ENCODE results near the gene PP2D1.
A peak's percentile ranks its signal among the peaks of the same experiment; 100 is the strongest.
"Not testable (repeated sequence)": the region's sequence is repeated elsewhere in the genome, so short reads cannot be mapped to it uniquely, and the experiment has no call there.

PP2D1 gene

DNA sequence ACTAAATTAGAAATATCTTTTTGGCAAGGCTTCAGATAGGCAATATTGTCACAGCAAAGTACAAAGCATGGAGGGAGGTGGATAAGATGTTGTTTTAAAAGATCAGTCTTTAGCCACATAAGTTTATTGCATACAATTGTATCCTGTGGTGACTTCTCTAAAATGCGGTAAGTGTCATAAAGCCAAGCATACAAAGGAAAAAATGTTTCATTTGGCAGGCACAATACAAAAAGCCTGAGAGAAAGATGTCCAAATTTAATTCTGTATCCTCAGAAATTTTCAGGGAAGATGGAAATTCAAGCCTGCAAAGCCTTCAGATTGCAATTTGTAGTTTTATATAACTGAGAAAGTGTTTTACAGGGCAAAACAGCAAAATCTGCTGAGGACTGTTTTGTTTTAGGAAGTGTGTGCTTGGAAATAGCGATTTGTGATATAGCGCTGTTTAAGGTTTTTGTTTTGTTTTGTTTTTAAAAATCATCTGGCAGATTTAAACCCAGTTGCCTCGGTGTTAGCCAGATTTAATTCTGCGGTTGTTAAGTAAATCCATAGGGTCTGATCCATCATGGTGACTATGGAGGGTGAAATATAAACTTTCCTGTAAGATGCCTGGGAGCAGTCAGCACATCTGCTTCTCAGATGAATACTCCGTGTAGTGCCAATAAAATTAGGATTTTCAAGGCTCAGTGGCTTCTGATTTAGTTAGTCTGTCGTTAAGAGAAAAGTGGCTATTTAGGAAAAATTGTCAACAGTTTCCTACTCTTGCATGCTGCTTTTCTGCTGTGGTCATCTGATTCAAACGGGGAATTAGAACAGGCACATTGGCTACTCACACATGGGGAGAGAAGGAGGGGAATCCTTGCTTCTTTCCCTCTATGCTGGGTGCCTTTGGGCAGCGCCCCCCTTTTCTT, 36.2 kb upstream of the PP2D1 start:
- no peak overlapping the region for H3K4me3 ChIP-seq (ENCODE audit: low read depth in 1 of 2, low read length in 2 of 2)
- H3K27me3 ChIP-seq (ENCODE audit: control insufficient read depth in 1 of 2, insufficient read depth in 2 of 2, low read length in 2 of 2): no peaks in the 10 kb centered on the region
- peak overlapping the region; percentile 34 for H3K27ac ChIP-seq (ENCODE audit: low read depth, low read length)
- no peaks in the 10 kb centered on the region for H3K9me3 ChIP-seq (ENCODE audit: low read length)
- peaks cover 34% of the 10 kb centered on the region for H3K4me1 ChIP-seq (ENCODE audit: insufficient read depth, low read length)
- no peak overlapping the region for H3K9ac ChIP-seq (ENCODE audit: low read length)
- no peaks in the 10 kb centered on the region for H3K36me3 ChIP-seq (ENCODE audit: insufficient read depth, low read length)

DNA sequence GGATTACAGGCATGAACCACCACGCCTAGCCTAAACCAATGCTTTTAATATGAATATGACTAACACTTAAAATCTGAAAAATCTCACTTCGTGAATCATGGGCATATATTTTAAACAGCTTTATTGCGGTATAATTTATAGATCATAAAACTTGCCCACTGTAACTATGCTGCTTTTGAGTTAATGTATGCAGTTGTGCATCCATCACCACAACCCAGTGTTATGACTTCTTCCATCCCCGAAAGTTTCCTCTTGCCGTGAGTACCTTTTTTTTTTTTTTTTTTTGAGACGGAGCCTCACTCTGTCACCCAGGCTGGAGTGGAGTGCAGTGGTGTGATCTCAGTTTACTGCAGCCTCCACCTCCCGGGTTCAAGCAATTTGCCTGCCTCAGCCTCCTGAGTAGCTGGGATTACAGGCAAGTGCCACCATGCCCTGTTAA, 35.3 kb upstream of the PP2D1 start:
- H3K4me3 ChIP-seq (ENCODE audit: low read depth in 1 of 2, low read length in 2 of 2): no peak overlapping the region
- H3K27ac ChIP-seq (ENCODE audit: low read depth, low read length): no peak overlapping the region
- H3K9ac ChIP-seq (ENCODE audit: low read length): no peak overlapping the region

DNA sequence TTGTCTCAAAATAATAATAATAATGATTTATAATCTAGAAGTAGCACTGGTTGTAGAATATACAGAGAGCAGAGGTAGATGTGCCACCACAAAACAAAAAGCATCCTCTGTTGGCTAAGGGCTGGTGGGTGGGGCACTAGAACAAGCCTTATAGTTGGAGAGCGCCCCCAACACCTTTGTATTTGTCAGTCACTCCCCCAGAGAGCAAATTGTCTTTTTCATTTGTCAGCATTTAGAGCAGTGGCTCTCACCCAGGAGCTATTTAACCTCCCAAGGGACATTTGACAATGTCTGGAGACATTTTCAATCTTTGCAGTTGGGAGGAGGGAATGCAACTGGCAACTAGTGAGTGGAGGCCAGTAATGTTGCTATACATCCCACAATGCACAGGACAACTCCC, 34.5 kb upstream of the PP2D1 start:
- Histone ChIP-seq H3K9ac (ENCODE audit: low read length) (no peak overlapping the region), H3K27me3 (ENCODE audit: control insufficient read depth in 1 of 2, insufficient read depth in 2 of 2, low read length in 2 of 2) (no peaks in the 10 kb centered on the region), H3K36me3 (ENCODE audit: insufficient read depth, low read length) (no peaks in the 10 kb centered on the region), H3K27ac (ENCODE audit: low read depth, low read length) (no peak overlapping the region), H3K4me3 (ENCODE audit: low read depth in 1 of 2, low read length in 2 of 2) (no peak overlapping the region), H3K4me1 (ENCODE audit: insufficient read depth, low read length) (peaks cover 50% of the 10 kb centered on the region), H3K9me3 (ENCODE audit: low read length) (no peaks in the 10 kb centered on the region)

More for the DNA sequence above, 35.3 kb upstream of the PP2D1 start:
- H3K27me3 ChIP-seq (ENCODE audit: control insufficient read depth in 1 of 2, insufficient read depth in 2 of 2, low read length in 2 of 2): no peaks in the 10 kb centered on the region
- no peaks in the 10 kb centered on the region for H3K36me3 ChIP-seq (ENCODE audit: insufficient read depth, low read length)
- H3K9me3 ChIP-seq (ENCODE audit: low read length): no peaks in the 10 kb centered on the region
- peaks cover 42% of the 10 kb centered on the region for H3K4me1 ChIP-seq (ENCODE audit: insufficient read depth, low read length)

DNA sequence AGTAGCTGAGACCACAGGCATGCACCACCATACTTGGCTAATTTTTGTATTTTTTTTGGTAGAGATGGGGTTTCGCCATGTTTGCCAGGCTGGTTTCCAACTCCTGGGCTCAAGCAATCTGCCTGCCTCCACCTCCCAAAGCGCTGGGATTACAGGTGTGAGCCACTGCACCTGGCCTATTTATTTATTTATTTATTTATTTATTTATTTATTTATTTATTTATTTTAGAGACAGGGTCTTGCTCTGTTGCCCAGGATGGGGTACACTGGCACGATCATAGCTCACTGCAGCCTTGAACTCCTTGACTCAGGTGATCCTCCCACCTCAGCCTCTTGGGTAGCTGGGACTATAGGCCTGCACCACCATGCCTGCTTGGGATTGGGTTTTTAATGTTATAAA, 33.1 kb upstream of the PP2D1 start:
- not testable (repeated sequence) for H3K9me3 ChIP-seq (ENCODE audit: low read length); H3K4me3 ChIP-seq (ENCODE audit: low read depth in 1 of 2, low read length in 2 of 2); H3K9ac ChIP-seq (ENCODE audit: low read length); H3K36me3 ChIP-seq (ENCODE audit: insufficient read depth, low read length); H3K27ac ChIP-seq (ENCODE audit: low read depth, low read length); H3K27me3 ChIP-seq (ENCODE audit: control insufficient read depth in 1 of 2, insufficient read depth in 2 of 2, low read length in 2 of 2)
- peaks cover 47% of the 10 kb centered on the region for H3K4me1 ChIP-seq (ENCODE audit: insufficient read depth, low read length)

DNA sequence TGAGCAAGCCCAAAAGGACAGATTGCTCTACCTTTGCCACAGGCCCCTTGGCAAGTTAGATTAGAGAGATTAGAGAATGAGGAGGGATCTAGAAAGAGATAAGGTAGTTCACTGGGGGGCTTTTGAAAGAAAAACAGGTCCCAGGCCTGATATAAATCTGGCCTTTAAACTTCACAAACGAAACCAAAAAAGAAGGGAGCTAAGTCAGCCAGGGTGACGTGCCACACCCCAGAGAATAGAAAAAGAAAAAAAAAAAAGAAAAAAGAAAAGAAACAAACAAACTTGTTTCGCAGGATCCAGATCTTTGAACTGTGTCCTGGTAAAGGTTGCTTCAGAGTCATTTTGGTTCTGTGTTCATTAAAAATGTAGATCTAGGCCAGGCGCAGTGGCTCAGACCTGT, 31.8 kb upstream of the PP2D1 start:
- no peaks in the 10 kb centered on the region for H3K27me3 ChIP-seq (ENCODE audit: control insufficient read depth in 1 of 2, insufficient read depth in 2 of 2, low read length in 2 of 2)
- H3K4me1 ChIP-seq (ENCODE audit: insufficient read depth, low read length): peaks cover 47% of the 10 kb centered on the region
- no peaks in the 10 kb centered on the region for H3K9me3 ChIP-seq (ENCODE audit: low read length)
- H3K36me3 ChIP-seq (ENCODE audit: insufficient read depth, low read length): no peaks in the 10 kb centered on the region
- no peak overlapping the region for H3K9ac ChIP-seq (ENCODE audit: low read length)
- peak overlapping the region; percentile 52 for H3K27ac ChIP-seq (ENCODE audit: low read depth, low read length)
- H3K4me3 ChIP-seq (ENCODE audit: low read depth in 1 of 2, low read length in 2 of 2): peak overlapping the region in 1 of 2 donors; percentile 19

DNA sequence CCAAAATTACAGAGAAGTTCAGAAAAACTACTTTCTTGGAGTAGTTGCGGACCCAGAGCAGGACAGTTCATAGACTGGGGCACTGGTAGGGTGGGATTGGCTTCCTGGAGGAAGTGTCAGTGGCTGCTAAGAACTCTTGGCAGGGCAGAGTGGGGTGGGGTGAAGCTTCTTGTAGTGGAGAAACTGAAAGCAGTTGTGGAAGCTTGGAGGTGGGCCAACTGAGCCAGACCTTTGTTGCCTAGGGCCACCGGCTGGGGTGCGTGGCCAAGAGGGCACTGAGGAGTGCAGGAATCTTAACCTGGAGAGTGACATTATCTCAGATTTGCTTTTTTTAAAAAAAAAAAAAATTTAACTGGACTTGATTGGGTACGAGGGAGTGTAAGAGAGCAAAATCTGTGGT, 31.3 kb upstream of the PP2D1 start:
- H3K27ac ChIP-seq (ENCODE audit: low read depth, low read length): peak overlapping the region; percentile 52
- H3K4me1 ChIP-seq (ENCODE audit: insufficient read depth, low read length): peaks cover 52% of the 10 kb centered on the region
- H3K9ac ChIP-seq (ENCODE audit: low read length): no peak overlapping the region
- no peaks in the 10 kb centered on the region for H3K27me3 ChIP-seq (ENCODE audit: control insufficient read depth in 1 of 2, insufficient read depth in 2 of 2, low read length in 2 of 2)
- H3K4me3 ChIP-seq (ENCODE audit: low read depth in 1 of 2, low read length in 2 of 2): peak overlapping the region; percentile 19 to 29
- H3K9me3 ChIP-seq (ENCODE audit: low read length): no peaks in the 10 kb centered on the region
- H3K36me3 ChIP-seq (ENCODE audit: insufficient read depth, low read length): no peaks in the 10 kb centered on the region

DNA sequence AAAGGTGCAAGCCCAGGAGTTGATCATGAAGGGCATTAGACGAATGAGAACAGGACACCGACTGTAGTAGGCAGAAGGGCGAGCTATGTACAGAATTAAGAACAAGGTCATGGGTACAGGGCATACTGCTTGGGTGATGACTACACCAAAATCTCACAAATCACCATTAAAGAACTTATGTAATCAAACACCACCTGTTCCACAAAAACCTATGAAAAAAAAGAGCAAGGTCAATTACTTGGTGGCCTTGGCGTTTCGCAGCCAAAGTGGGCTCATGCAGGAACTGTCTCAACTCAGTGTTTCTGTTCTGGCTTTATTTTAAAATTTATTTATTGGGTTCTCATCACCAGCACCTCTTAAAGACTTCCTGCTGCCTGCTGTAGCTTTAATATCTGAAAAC, 30.3 kb upstream of the PP2D1 start:
- H3K27ac ChIP-seq (ENCODE audit: low read depth, low read length): no peak overlapping the region
- no peaks in the 10 kb centered on the region for H3K36me3 ChIP-seq (ENCODE audit: insufficient read depth, low read length)
- H3K4me1 ChIP-seq (ENCODE audit: insufficient read depth, low read length): peaks cover 51% of the 10 kb centered on the region
- H3K4me3 ChIP-seq (ENCODE audit: low read depth in 1 of 2, low read length in 2 of 2): no peak overlapping the region
- H3K27me3 ChIP-seq (ENCODE audit: control insufficient read depth in 1 of 2, insufficient read depth in 2 of 2, low read length in 2 of 2): no peaks in the 10 kb centered on the region
- H3K9ac ChIP-seq (ENCODE audit: low read length): no peak overlapping the region
- no peaks in the 10 kb centered on the region for H3K9me3 ChIP-seq (ENCODE audit: low read length)

DNA sequence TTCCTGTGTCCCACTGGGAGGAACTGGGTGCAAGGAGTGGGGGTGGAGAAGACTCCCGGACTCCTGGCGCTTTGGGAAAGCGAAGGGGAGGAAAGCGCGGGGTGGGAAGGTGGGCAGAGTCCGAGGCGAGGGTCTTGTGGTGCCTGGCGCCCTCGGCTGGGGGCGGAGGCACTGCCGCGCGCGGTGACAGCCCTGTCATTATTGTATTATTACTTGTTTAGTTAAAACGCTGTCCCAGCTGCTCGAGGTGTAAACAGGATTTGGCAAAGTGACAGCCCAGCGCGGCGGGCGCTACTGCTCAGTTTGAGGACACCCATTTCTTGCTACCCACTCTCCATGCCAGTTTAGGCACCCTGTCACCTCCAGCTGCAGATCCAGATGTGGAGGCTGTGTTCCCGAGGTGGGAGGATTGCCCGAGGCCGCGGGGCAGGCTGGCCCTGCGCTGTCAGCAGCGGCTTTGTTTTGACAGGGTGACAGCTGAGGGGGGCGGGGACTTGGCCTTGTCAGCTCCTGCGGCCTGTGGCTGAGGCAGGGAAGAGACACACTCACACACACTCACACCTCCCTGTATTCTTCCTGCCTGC, 29.2 kb upstream of the PP2D1 start:
- H3K4me1 ChIP-seq (ENCODE audit: insufficient read depth, low read length): peaks cover 41% of the 10 kb centered on the region
- H3K27me3 ChIP-seq (ENCODE audit: control insufficient read depth in 1 of 2, insufficient read depth in 2 of 2, low read length in 2 of 2): no peaks in the 10 kb centered on the region
- peak overlapping the region; percentile 72 for H3K27ac ChIP-seq (ENCODE audit: low read depth, low read length)
- H3K4me3 ChIP-seq (ENCODE audit: low read depth in 1 of 2, low read length in 2 of 2): peak overlapping the region; percentile 49 to 95
- no peaks in the 10 kb centered on the region for H3K36me3 ChIP-seq (ENCODE audit: insufficient read depth, low read length)
- no peaks in the 10 kb centered on the region for H3K9me3 ChIP-seq (ENCODE audit: low read length)
- peak overlapping the region; percentile 75 for H3K9ac ChIP-seq (ENCODE audit: low read length)

DNA sequence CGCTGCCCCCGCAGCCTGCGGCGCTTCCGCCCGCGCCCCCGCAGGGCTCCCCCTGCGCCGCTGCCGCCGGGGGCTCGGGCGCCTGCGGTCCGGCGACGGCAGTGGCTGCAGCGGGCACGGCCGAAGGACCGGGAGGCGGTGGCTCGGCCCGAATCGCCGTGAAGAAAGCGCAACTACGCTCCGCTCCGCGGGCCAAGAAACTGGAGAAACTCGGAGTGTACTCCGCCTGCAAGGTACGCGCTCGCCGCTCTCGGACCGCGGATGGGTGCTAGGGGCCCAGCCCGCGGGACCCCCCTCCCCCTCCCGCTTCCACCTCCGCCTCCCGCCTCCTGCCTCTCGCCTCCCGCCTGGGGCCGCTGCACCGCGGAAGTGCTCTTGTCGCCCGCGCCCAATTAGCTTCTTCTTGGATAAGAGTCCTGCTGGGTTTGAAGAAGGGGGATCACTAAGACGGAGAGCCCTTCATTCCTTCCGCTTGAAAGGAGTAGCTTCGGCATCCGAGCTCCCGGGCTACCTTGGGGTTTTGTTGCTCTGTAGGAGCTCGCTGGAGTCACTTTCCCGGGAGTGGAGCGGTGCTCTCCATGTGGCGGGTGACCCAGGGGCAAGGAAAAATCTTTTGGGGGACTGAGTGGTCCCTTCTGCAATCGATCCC, 28.6 kb upstream of the PP2D1 start:
- Histone ChIP-seq H3K4me3 (ENCODE audit: low read depth in 1 of 2, low read length in 2 of 2) (peak overlapping the region; percentile 49 to 95), H3K27ac (ENCODE audit: low read depth, low read length) (peak overlapping the region; percentile 72), H3K36me3 (ENCODE audit: insufficient read depth, low read length) (no peaks in the 10 kb centered on the region), H3K4me1 (ENCODE audit: insufficient read depth, low read length) (peaks cover 41% of the 10 kb centered on the region), H3K9ac (ENCODE audit: low read length) (peak overlapping the region; percentile 75), H3K27me3 (ENCODE audit: control insufficient read depth in 1 of 2, insufficient read depth in 2 of 2, low read length in 2 of 2) (no peaks in the 10 kb centered on the region), H3K9me3 (ENCODE audit: low read length) (no peaks in the 10 kb centered on the region)

DNA sequence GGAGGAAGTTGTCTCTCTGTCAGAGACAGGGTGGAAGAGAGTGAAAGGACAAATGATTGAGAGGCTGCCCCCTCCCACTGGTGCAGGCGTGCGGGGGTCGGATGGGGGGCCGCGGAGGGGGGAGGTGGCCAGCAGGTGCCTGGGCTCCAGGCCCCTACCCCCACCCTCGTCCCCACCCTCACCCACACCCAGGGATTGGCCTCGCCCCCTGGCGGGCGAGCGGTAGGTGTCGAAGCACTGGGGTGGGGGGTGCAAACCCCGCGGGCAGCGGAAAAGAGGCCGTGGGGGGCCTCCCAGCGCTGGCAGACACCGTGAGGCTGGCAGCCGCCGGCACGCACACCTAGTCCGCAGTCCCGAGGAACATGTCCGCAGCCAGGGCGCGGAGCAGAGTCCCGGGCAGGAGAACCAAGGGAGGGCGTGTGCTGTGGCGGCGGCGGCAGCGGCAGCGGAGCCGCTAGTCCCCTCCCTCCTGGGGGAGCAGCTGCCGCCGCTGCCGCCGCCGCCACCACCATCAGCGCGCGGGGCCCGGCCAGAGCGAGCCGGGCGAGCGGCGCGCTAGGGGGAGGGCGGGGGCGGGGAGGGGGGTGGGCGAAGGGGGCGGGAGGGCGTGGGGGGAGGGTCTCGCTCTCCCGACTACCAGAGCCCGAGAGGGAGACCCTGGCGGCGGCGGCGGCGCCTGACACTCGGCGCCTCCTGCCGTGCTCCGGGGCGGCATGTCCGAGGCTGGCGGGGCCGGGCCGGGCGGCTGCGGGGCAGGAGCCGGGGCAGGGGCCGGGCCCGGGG, 27.9 kb upstream of the PP2D1 start, which contains the start of gene KAT2B:
TSS of gene KAT2B (plus strand) at position 682 of the 783 bp plus-strand sequence. CDS start at position 714, 32 bp downstream.
- Histone ChIP-seq H3K4me1 (ENCODE audit: insufficient read depth, low read length) (peaks cover 41% of the 10 kb centered on the region), H3K27ac (ENCODE audit: low read depth, low read length) (peak within 1 kb of the TSS; percentile 95), H3K9me3 (ENCODE audit: low read length) (no peaks in the 10 kb centered on the region)

DNA sequence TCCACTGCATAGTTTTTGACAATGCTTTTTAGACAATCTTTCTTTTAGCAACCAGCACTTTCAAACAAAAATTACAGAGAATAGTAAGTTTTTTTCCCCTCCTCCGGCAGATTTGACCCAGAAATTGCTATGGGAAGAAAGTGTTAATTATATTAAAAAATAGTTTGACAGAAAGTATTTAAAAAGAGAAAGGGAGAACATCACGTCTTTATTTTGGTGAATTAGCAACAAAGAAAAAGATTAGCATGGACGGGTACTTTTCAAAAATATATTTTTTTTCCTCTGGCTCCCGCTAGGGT, 27.4 kb upstream of the PP2D1 start:
- Histone ChIP-seq H3K9me3 (ENCODE audit: low read length) (no peaks in the 10 kb centered on the region), H3K27me3 (ENCODE audit: control insufficient read depth in 1 of 2, insufficient read depth in 2 of 2, low read length in 2 of 2) (no peaks in the 10 kb centered on the region), H3K36me3 (ENCODE audit: insufficient read depth, low read length) (no peaks in the 10 kb centered on the region), H3K4me3 (ENCODE audit: low read depth in 1 of 2, low read length in 2 of 2) (peak overlapping the region; percentile 64 to 86), H3K4me1 (ENCODE audit: insufficient read depth, low read length) (peaks cover 36% of the 10 kb centered on the region), H3K9ac (ENCODE audit: low read length) (peak overlapping the region; percentile 59), H3K27ac (ENCODE audit: low read depth, low read length) (peak overlapping the region; percentile 95)

More for the DNA sequence above, 27.9 kb upstream of the PP2D1 start, which contains the start of gene KAT2B:
- peak within 1 kb of the TSS; percentile 86 to 95 for H3K4me3 ChIP-seq (ENCODE audit: low read depth in 1 of 2, low read length in 2 of 2)
- H3K36me3 ChIP-seq (ENCODE audit: insufficient read depth, low read length): no peaks in the 10 kb centered on the region
- H3K9ac ChIP-seq (ENCODE audit: low read length): peak within 1 kb of the TSS; percentile 75
- no peaks in the 10 kb centered on the region for H3K27me3 ChIP-seq (ENCODE audit: control insufficient read depth in 1 of 2, insufficient read depth in 2 of 2, low read length in 2 of 2)
